ENCODE measurements around the gene CSH1. TPM values are rescaled to one million over a fixed set of nuclear protein-coding genes. Genes with fewer than 3 reads are reported as not detected.

Gene CSH1
- polyA plus RNA-seq, 1 of the 3 experiments (the other 2 are of a cell fraction), result not detected

DNA sequence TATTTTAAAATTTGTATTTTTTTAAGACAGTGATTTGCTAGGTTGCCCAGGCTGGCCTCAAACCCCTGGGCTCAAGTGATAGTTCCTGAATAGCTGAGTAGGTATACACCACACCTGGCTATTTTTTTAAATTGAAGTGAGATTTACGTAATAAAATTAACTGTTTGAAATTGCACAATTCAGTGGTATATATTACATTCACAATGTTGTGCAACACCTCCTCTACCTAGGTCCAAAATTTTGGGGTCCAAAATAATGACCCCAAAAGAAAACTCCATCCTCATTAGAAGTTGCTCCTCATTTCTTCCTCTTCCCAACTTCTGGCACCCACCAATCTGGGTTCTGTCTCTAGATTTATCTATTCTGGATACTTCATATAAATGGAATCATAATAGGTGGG lies 50.9 kb downstream of the CSH1 start:
- peaks cover 18% of the 10 kb centered on the region for H3K79me2 ChIP-seq (ENCODE audit: insufficient read depth)
- H3K4me1 ChIP-seq (ENCODE audit: control insufficient read depth in 1 of 2, insufficient read depth in 2 of 2, low read depth in 1 of 2, low read length in 1 of 2), result peaks cover 8 to 14% of the 10 kb centered on the region in 2 experiments; a peak in 3 of 4 replicates
- H3K27me3 ChIP-seq (ENCODE audit: insufficient read depth), result no peaks in the 10 kb centered on the region
- 6% methylated on average over 1 of the region's 1 CpG for WGBS (ENCODE audit: low lambda C conversion rate)
- no peak overlapping the region for H3K9ac ChIP-seq
- H3K4me2 ChIP-seq, result no peak overlapping the region
- TF ChIP-seq MEF2A (IDR thresholded peaks at IDR 0.05; ENCODE audit: borderline replicate concordance, low read depth), result no peak
- no peak for TF ChIP-seq NRF1 (IDR thresholded peaks at IDR 0.05; ENCODE audit: low read depth, low read length)
- TF ChIP-seq EP300 (IDR thresholded peaks at IDR 0.05; ENCODE audit: borderline replicate concordance in 1 of 2, low read depth in 1 of 2, low read length in 1 of 2), result no peak
- DNase-seq, result no peak
- H4K20me1 ChIP-seq (ENCODE audit: insufficient read depth), result no peaks in the 10 kb centered on the region; the same call in 1 of the 2 replicates
- no peak overlapping the region for H3K4me3 ChIP-seq (ENCODE audit: low read depth in 2 of 2, low read length in 1 of 2)
- CTCF ChIA-PET, result interaction anchor here (1.2 to 3.0 kb wide), 2 partner anchors 10 to 21 kb away, joined by 3 to 24 read pairs; no protein-coding TSS in a partner anchor
- H3K9me2 ChIP-seq, result no peaks in the 10 kb centered on the region
- no peaks in the 10 kb centered on the region for H3K9me3 ChIP-seq
- peaks cover 12% of the 10 kb centered on the region for H3F3A ChIP-seq (replicated peaks; ENCODE audit: insufficient read depth)
- H3K36me3 ChIP-seq (replicated peaks in 1 of 2; ENCODE audit: control insufficient read depth in 1 of 2, insufficient read depth in 2 of 2, low read length in 1 of 2), result no peaks in the 10 kb centered on the region
- no peak overlapping the region for H3K27ac ChIP-seq (ENCODE audit: low read depth in 2 of 2, low read length in 1 of 2)
- no peak overlapping the region for H2AFZ ChIP-seq (ENCODE audit: low read depth)
- POLR2A ChIA-PET, result interaction anchor here (9.2 kb wide), 1 partner anchor 16 kb away, joined by 108 read pairs; the partner anchor contains the start of genes FTSJ3 and PSMC5

Small RNAs within 50 kb of the gene (small RNA-seq; reads per million reads assigned to genes)
- gene AC040958.1 (0 reads per million in 7 experiments), gene AC127029.1 (0 reads per million in 7 experiments), gene GH1 (0 reads per million in 7 experiments)

Other genes with a start within 250 kb of the CSH1 start
- 75.1 and 78.0 TPM in 2 replicates for gene LIMD2, start 196.4 kb downstream of the CSH1 start, polyA plus RNA-seq (2012; rRNA removed)
- gene STRADA, start 154.8 kb downstream of the CSH1 start, polyA plus RNA-seq (2012; rRNA removed), result 37.3 and 45.0 TPM in 2 replicates
- gene CCDC47, start 123.0 kb downstream of the CSH1 start, polyA plus RNA-seq (2012; rRNA removed), result 76.6 and 90.7 TPM in 2 replicates
- 115 and 143 TPM in 2 replicates for gene DDX42, start 122.4 kb downstream of the CSH1 start, polyA plus RNA-seq (2012; rRNA removed)
- gene PSMC5, start 69.1 kb downstream of the CSH1 start, polyA plus RNA-seq (2012; rRNA removed), result 424 and 468 TPM in 2 replicates
- gene FTSJ3, start 68.9 kb downstream of the CSH1 start, polyA plus RNA-seq (2012; rRNA removed), result 148 and 180 TPM in 2 replicates
- 89.1 and 106 TPM in 2 replicates for gene SMARCD2, start 53.9 kb downstream of the CSH1 start, polyA plus RNA-seq (2012; rRNA removed)
- gene CSH2, start 22.9 kb downstream of the CSH1 start, polyA plus RNA-seq (2012; rRNA removed), result not detected in 2 replicates
- not detected in 2 replicates for gene GH2, start 14.6 kb downstream of the CSH1 start, polyA plus RNA-seq (2012; rRNA removed)
- gene CSHL1, start 14.7 kb upstream of the CSH1 start, polyA plus RNA-seq (2012; rRNA removed), result not detected in 2 replicates
- not detected in 2 replicates for gene GH1, start 22.3 kb upstream of the CSH1 start, polyA plus RNA-seq (2012; rRNA removed)
- gene CD79B, start 35.8 kb upstream of the CSH1 start, polyA plus RNA-seq (2012; rRNA removed), result 0.06 and 0.10 TPM in 2 replicates
- gene SCN4A, start 76.3 kb upstream of the CSH1 start, polyA plus RNA-seq (2012; rRNA removed), result not detected in 2 replicates
- gene PRR29, start 101.8 kb upstream of the CSH1 start, polyA plus RNA-seq (2012; rRNA removed), result 2.5 and 2.7 TPM in 2 replicates
- 0.08 TPM in 1 of 2 replicates, not detected in the other for gene ICAM2, start 124.1 kb upstream of the CSH1 start, polyA plus RNA-seq (2012; rRNA removed)
- gene ERN1, start 233.6 kb upstream of the CSH1 start, polyA plus RNA-seq (2012; rRNA removed), result 6.9 and 7.3 TPM in 2 replicates